ENCODE measurements around the gene ARMC2.
A peak's percentile ranks its signal among the peaks of the same experiment; 100 is the strongest.
"Not testable (repeated sequence)": the region's sequence is repeated elsewhere in the genome, so short reads cannot be mapped to it uniquely, and the experiment has no call there.

ARMC2 gene

GRCh38 chr6:108835218-108835850 lies 12.9 kb upstream of the ARMC2 start:
- DNase-seq (ENCODE audit: low read depth): peak; percentile 63

- DNase-seq (ENCODE audit: low read depth): peak; percentile 24
Measured at GRCh38 chr6:108836061-108836460, 12.2 kb upstream of the ARMC2 start.

- no peak for DNase-seq (ENCODE audit: low read depth)
Measured at GRCh38 chr6:108837236-108837971, 10.8 kb upstream of the ARMC2 start.

- peak; percentile 22 for DNase-seq (ENCODE audit: low read depth)
Measured at GRCh38 chr6:108838101-108838717, 10.0 kb upstream of the ARMC2 start.

- no peak for DNase-seq (ENCODE audit: low read depth)
Measured at GRCh38 chr6:108839083-108839642, 9.1 kb upstream of the ARMC2 start.

- no peak for DNase-seq (ENCODE audit: low read depth)
Measured at GRCh38 chr6:108840919-108841318, 7.3 kb upstream of the ARMC2 start.

- no peak for DNase-seq (ENCODE audit: low read depth)
Measured at GRCh38 chr6:108841377-108841855, 6.8 kb upstream of the ARMC2 start.

GRCh38 chr6:108844135-108844534 lies 4.1 kb upstream of the ARMC2 start:
- DNase-seq (ENCODE audit: low read depth): no peak

GRCh38 chr6:108845145-108845544 lies 3.1 kb upstream of the ARMC2 start:
- DNase-seq (ENCODE audit: low read depth): no peak

GRCh38 chr6:108846101-108846500 lies 2.1 kb upstream of the ARMC2 start:
- no peak for DNase-seq (ENCODE audit: low read depth)

GRCh38 chr6:108846628-108847027 lies 1.6 kb upstream of the ARMC2 start:
- DNase-seq (ENCODE audit: low read depth): no peak

- no peak for DNase-seq (ENCODE audit: low read depth)
Measured at GRCh38 chr6:108847738-108848115, 495 bp upstream of the ARMC2 start.

GRCh38 chr6:108850669-108851465 lies 2.6 kb downstream of the ARMC2 start:
- peak; percentile 47 for DNase-seq (ENCODE audit: low read depth)

GRCh38 chr6:108851756-108852155 lies 3.5 kb downstream of the ARMC2 start:
- no peak for DNase-seq (ENCODE audit: low read depth)

GRCh38 chr6:108853077-108853476 lies 4.9 kb downstream of the ARMC2 start:
- DNase-seq (ENCODE audit: low read depth): no peak

GRCh38 chr6:108862479-108863191 lies 14.4 kb downstream of the ARMC2 start:
- no peak for DNase-seq (ENCODE audit: low read depth)

GRCh38 chr6:108865751-108866286 lies 17.6 kb downstream of the ARMC2 start:
- DNase-seq (ENCODE audit: low read depth): not testable (repeated sequence)

GRCh38 chr6:108866798-108867197 lies 18.6 kb downstream of the ARMC2 start:
- DNase-seq (ENCODE audit: low read depth): no peak

GRCh38 chr6:108868647-108869046 lies 20.4 kb downstream of the ARMC2 start:
- DNase-seq (ENCODE audit: low read depth): no peak

- DNase-seq (ENCODE audit: low read depth): no peak
Measured at GRCh38 chr6:108869876-108870275, 21.7 kb downstream of the ARMC2 start.

GRCh38 chr6:108870357-108870756 lies 22.1 kb downstream of the ARMC2 start:
- DNase-seq (ENCODE audit: low read depth): no peak
